CD4-positive, alpha-beta T cell treated with Interleukin-17A for 1 hour (primary cell): ENCODE data around the gene SURF4.
"Not testable (repeated sequence)": the region's sequence is repeated elsewhere in the genome, so short reads cannot be mapped to it uniquely, and the experiment has no call there.

ENCODE experiments used
- DNase-seq: peaks from one replicate; pipeline ENCODE4 v3.0.0-alpha.2; 2020

Gene SURF4

GRCh38 chr9:133331641-133332380, 44.0 kb downstream of the SURF4 start:
- no peak for DNase-seq

GRCh38 chr9:133331221-133331620, 44.6 kb downstream of the SURF4 start:
- no peak for DNase-seq

DNA sequence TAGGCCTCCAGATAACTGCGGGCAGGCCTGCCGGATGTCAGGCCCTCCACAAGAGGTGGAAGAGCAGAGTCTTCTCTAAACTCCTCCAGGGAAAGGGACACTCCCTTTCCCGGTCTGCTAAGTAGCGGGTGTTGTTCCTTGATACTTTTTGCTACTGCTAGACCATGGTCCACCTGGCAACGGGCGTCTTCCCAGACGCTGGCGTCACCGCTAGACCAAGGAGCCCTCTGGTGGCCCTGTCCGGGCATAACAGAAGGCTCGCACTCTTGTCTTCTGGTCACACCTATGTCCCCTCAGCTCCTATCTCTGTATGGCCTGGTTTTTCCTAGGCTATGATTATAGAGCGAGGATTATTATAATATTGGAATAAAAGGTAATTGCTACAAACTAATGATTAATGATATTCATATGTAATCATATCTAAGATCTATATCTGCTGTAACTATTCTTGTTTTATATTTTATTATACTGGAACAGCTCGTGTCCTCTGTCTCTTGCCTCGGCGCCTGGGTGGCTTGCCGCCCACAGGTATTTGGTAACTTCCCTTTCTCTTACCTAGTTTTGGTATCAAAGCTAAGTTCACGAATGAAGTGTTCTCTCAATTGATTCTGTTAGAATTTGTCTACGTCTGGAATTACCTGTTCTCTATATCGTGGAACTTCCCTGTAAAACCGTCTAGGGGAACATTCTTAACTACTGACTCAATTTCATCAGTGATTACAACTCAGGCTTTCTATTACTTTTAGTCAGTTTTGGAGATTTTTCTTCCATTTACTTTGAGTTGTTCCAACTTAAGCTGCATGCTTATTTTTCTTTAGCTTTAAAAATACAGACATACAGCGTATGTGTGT, 46.3 kb downstream of the SURF4 start:
- not testable (repeated sequence) for DNase-seq

GRCh38 chr9:133327834-133328484, 47.9 kb downstream of the SURF4 start:
- no peak for DNase-seq

DNA sequence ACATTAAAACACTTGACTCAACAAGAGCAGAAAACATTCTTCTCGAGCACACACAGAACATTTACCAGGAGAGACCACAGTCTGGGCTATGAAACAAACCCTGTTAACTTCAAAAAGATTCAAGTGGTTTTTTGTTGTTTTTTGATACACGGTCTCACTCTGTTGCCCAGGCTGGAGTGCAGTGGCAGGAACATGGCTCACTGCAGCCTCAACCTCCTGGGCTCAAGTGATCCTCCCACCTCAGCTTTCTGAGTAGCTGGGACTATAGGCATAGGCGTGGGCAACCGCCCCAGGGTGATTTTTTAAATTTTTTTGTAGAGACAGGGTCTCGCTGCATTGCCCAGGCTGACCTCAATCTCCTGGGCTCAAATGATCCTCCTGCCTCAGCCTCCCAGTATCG, 48.8 kb downstream of the SURF4 start:
- DNase-seq: not testable (repeated sequence)

GRCh38 chr9:133323991-133324703, 51.7 kb downstream of the SURF4 start:
- no peak for DNase-seq

- DNase-seq: no peak
Measured at GRCh38 chr9:133323211-133323610, 52.6 kb downstream of the SURF4 start.

- no peak for DNase-seq
Measured at GRCh38 chr9:133322701-133323100, 53.2 kb downstream of the SURF4 start.

GRCh38 chr9:133321411-133321935, 54.4 kb downstream of the SURF4 start:
- DNase-seq: no peak

DNA sequence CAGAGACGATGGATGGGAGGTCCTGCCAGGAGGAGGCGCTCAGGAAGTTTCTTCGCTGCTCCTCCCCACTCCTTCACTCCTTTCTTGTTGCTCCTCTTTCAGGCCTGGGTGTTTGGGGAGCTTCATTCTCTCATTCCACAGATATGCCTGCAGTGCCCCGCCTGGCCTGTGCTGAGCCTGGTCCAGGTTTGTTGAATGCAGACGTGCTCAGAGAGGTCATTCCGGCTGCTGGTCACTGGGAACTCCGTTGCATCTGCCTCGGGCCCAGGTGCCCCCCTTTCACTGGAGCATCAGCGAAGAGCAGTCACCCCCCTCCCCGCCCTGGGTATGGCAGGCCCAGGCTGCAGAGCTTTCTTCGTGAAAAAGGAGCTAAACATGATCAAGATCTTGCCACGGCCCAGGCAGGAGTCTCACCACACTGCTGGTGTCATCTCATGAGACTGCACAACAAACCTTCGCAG, 55.4 kb downstream of the SURF4 start:
- no peak for DNase-seq

- not testable (repeated sequence) for DNase-seq
Measured at GRCh38 chr9:133317551-133317950, 58.3 kb downstream of the SURF4 start.

- DNase-seq: no peak
Measured at GRCh38 chr9:133315997-133316396, 59.9 kb downstream of the SURF4 start.
